IPS-20b (cell line): ENCODE results near the gene SREK1IP1.
"Not testable (repeated sequence)": the region's sequence is repeated elsewhere in the genome, so short reads cannot be mapped to it uniquely, and the experiment has no call there.

Experiments used
- H3K27ac ChIP-seq: one replicate; pipeline ENCODE4 v1.5.1; 2013; ENCODE audit warnings: low read length
- H3K27me3 ChIP-seq: 2 replicates; pipeline ENCODE4 v1.6.1; 2013; ENCODE audit warnings: mild to moderate bottlenecking, low read length, inconsistent platforms; ENCODE audit not compliant: insufficient read depth
- H3K36me3 ChIP-seq: 2 replicates; pipeline ENCODE4 v1.6.1; 2013; ENCODE audit warnings: low read depth, mild to moderate bottlenecking, inconsistent platforms, low read length, moderate library complexity; ENCODE audit not compliant: insufficient read depth
- H3K4me1 ChIP-seq: 2 replicates; pipeline ENCODE4 v1.6.1; 2013; ENCODE audit warnings: mild to moderate bottlenecking, control low read depth, inconsistent platforms, low read length, moderate library complexity; ENCODE audit not compliant: insufficient read depth
- H3K4me3 ChIP-seq: 2 replicates; pipeline ENCODE4 v1.5.1; 2013; ENCODE audit warnings: mild to moderate bottlenecking, low read length, inconsistent platforms
- H3K9ac ChIP-seq: 2 replicates; pipeline ENCODE4 v1.6.1; 2013; ENCODE audit warnings: low read depth, mild to moderate bottlenecking, inconsistent platforms, low read length, moderate library complexity
- H3K9me3 ChIP-seq: 2 replicates; pipeline ENCODE4 v1.6.1; 2013; ENCODE audit warnings: mild to moderate bottlenecking, low read depth, low read length, inconsistent platforms; ENCODE audit not compliant: insufficient read depth

SREK1IP1 gene

GRCh38 chr5:64759960-64760660 lies 8.4 kb downstream of the SREK1IP1 start:
- Histone ChIP-seq H3K4me3 (no peak overlapping the region), H3K4me1 (peaks cover 11% of the 10 kb centered on the region), H3K36me3 (peaks cover 40% of the 10 kb centered on the region)

DNA sequence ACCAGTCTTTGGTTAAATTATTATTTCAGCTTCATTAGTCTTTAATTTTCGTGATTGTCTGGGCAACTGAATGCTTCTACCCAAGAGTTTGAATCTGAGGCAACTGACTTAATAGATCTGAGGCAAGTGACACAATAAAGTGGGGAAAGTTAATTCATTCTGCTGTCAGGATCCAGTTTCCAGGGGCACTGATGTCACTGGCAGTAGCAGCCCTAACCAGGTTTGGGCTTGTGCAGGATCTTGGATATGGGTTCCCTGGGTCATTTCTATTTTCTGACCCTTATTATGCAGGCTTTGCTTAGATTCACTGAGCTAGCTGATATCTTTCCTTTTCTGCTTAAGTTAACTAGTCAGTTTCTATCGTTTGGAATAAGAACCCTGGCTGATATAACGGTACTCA lies 9.6 kb downstream of the SREK1IP1 start:
- Histone ChIP-seq H3K36me3 (peaks cover 39% of the 10 kb centered on the region), H3K27ac (no peak overlapping the region), H3K4me1 (peaks cover 11% of the 10 kb centered on the region), H3K9ac (no peak overlapping the region), H3K9me3 (no peaks in the 10 kb centered on the region), H3K27me3 (no peaks in the 10 kb centered on the region), H3K4me3 (no peak overlapping the region)

More at GRCh38 chr5:64759960-64760660, 8.4 kb downstream of the SREK1IP1 start:
- H3K27me3 ChIP-seq, result no peaks in the 10 kb centered on the region
- no peak overlapping the region for H3K27ac ChIP-seq
- H3K9me3 ChIP-seq, result no peaks in the 10 kb centered on the region
- no peak overlapping the region for H3K9ac ChIP-seq

GRCh38 chr5:64754066-64754465 lies 14.4 kb downstream of the SREK1IP1 start:
- peaks cover 44% of the 10 kb centered on the region for H3K36me3 ChIP-seq
- H3K4me1 ChIP-seq, result no peaks in the 10 kb centered on the region; the same call in 1 of the 2 replicates
- no peak overlapping the region for H3K4me3 ChIP-seq
- H3K9ac ChIP-seq, result no peak overlapping the region
- no peaks in the 10 kb centered on the region for H3K9me3 ChIP-seq
- H3K27me3 ChIP-seq, result no peaks in the 10 kb centered on the region
- H3K27ac ChIP-seq, result no peak overlapping the region

DNA sequence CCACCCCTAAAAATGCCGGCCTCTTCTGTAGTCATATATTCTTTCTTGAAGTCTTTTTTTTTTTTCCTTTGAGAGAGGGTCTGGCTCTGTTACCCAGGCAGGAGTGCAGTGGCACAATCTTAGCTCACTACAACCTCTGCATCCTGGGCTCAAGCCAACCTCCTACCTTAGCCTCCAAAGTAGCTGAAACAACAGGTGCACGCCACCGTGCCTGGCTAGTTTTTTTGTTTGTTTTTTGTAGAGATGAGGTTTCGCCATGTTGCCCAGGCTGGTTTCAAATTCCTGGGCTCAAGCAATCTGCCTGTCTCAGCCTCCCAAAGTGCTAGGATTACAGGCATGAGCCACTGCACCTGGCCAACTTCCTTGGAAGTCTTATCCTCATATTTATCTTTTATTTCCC lies 19.1 kb downstream of the SREK1IP1 start:
- no peaks in the 10 kb centered on the region for H3K27me3 ChIP-seq
- H3K4me3 ChIP-seq, result no peak overlapping the region
- H3K27ac ChIP-seq, result no peak overlapping the region
- peaks cover 6% of the 10 kb centered on the region for H3K4me1 ChIP-seq
- no peaks in the 10 kb centered on the region; the same call in 1 of the 2 replicates for H3K9me3 ChIP-seq
- H3K9ac ChIP-seq, result no peak overlapping the region
- H3K36me3 ChIP-seq, result peaks cover 29% of the 10 kb centered on the region

DNA sequence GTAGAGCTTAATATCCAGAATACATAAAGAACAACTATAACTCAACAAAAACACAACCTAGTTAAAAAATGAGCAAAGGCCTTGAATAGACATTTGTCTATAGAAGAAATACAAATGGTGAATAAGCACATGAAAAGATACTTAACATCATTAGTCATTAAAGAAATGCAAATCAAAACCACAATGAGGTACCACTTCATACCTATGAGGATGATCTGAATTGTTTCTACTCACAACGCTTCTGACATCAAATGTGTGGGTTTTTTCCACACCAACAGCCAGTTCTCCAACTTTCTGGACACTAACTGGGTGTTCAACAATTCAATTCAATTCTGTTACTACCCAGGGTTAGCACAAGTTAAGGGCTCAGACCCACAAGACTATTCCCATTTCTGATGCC lies 22.0 kb downstream of the SREK1IP1 start:
- H3K36me3 ChIP-seq, result peaks cover 10% of the 10 kb centered on the region; the same call in 1 of the 2 replicates
- H3K9me3 ChIP-seq, result no peaks in the 10 kb centered on the region; the same call in 1 of the 2 replicates
- H3K9ac ChIP-seq, result no peak overlapping the region
- H3K27me3 ChIP-seq, result no peaks in the 10 kb centered on the region
- H3K27ac ChIP-seq, result no peak overlapping the region
- H3K4me1 ChIP-seq, result peaks cover 6% of the 10 kb centered on the region; the same call in 1 of the 2 replicates
- no peak overlapping the region for H3K4me3 ChIP-seq

DNA sequence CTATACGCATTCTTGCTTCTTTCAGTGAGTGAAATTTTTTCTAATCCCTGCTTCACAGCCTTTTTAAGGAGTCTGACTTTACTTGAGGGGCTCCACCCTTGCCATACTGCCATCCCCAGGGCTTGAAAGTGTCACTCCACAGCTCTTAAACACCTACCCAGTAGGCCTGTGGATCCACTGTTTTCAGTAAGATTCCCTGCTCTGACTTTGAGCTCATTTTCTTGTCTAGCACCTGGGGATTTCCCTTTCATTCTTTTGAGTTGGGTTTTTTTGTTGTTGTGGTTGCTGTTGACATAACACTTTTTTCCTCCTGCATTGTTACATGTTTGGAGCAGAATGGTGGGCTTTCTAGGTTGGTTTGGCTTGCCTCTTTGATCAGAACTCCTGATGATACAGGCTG lies 23.6 kb downstream of the SREK1IP1 start:
- peaks cover 15% of the 10 kb centered on the region for H3K36me3 ChIP-seq
- no peaks in the 10 kb centered on the region for H3K27me3 ChIP-seq
- no peak overlapping the region for H3K4me3 ChIP-seq
- no peak overlapping the region for H3K27ac ChIP-seq
- peaks cover 6% of the 10 kb centered on the region; the same call in 1 of the 2 replicates for H3K4me1 ChIP-seq
- no peaks in the 10 kb centered on the region; the same call in 1 of the 2 replicates for H3K9me3 ChIP-seq
- H3K9ac ChIP-seq, result no peak overlapping the region

GRCh38 chr5:64742821-64743220 lies 25.7 kb downstream of the SREK1IP1 start:
- Histone ChIP-seq H3K9ac (no peak overlapping the region), H3K27ac (no peak overlapping the region), H3K36me3 (peaks cover 34% of the 10 kb centered on the region), H3K4me1 (peaks cover 6% of the 10 kb centered on the region; the same call in 1 of the 2 replicates), H3K4me3 (no peak overlapping the region), H3K9me3 (no peaks in the 10 kb centered on the region), H3K27me3 (no peaks in the 10 kb centered on the region)

DNA sequence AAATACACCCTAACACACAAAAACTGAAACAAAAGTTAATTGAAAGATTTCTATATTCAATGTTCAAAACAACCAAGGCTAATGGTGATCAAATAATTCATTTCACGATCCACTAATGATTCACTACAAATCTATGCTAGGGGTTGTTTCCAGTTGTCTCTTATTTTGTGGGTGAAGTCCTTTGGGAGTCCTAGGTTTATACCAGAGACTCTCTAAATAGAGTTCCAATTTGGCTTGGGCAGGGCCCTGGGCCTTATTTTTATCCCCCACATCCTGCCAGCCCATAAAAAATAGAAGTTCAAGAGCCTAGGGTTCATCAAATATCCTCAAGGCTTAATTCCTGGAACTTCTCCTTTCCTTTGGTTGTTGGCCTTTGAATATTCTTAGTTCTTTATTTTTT lies 26.1 kb downstream of the SREK1IP1 start:
- no peak overlapping the region for H3K4me3 ChIP-seq
- no peak overlapping the region for H3K9ac ChIP-seq
- H3K4me1 ChIP-seq, result peaks cover 6% of the 10 kb centered on the region; the same call in 1 of the 2 replicates
- H3K9me3 ChIP-seq, result no peaks in the 10 kb centered on the region
- H3K27me3 ChIP-seq, result no peaks in the 10 kb centered on the region
- peaks cover 35% of the 10 kb centered on the region for H3K36me3 ChIP-seq
- H3K27ac ChIP-seq, result no peak overlapping the region

- no peaks in the 10 kb centered on the region for H3K4me1 ChIP-seq
- H3K27ac ChIP-seq, result no peak overlapping the region
- H3K4me3 ChIP-seq, result no peak overlapping the region
- H3K9ac ChIP-seq, result no peak overlapping the region
- H3K9me3 ChIP-seq, result no peaks in the 10 kb centered on the region
- H3K36me3 ChIP-seq, result peaks cover 37% of the 10 kb centered on the region
- H3K27me3 ChIP-seq, result no peaks in the 10 kb centered on the region
Measured at GRCh38 chr5:64727150-64727549, 41.3 kb downstream of the SREK1IP1 start.

- Histone ChIP-seq H3K9me3 (no peaks in the 10 kb centered on the region), H3K27ac (no peak overlapping the region), H3K4me1 (no peaks in the 10 kb centered on the region), H3K4me3 (no peak overlapping the region), H3K36me3 (peaks cover 27% of the 10 kb centered on the region), H3K9ac (no peak overlapping the region), H3K27me3 (no peaks in the 10 kb centered on the region)
Measured at GRCh38 chr5:64722588-64722987, 45.9 kb downstream of the SREK1IP1 start.

DNA sequence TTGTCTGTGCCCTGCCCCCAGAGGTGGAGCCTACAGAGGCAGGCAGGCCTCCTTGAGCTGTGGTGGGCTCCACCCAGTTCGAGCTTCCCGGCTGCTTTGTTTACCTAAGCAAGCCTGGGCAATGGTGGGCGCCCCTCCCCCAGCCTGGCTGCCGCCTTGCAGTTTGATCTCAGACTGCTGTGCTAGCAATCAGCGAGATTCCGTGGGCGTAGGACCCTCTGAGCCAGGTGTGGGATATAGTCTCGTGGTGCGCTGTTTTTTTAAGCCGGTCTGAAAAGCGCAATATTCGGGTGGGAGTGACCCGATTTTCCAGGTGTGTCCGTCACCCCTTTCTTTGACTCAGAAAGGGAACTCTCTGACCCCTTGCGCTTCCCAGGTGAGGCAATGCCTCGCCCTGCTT lies 54.0 kb downstream of the SREK1IP1 start:
- H3K9ac ChIP-seq, H3K27me3 ChIP-seq, H3K4me1 ChIP-seq, H3K4me3 ChIP-seq, H3K36me3 ChIP-seq, H3K9me3 ChIP-seq, H3K27ac ChIP-seq: not testable (repeated sequence)

- no peak overlapping the region for H3K9ac ChIP-seq
- H3K36me3 ChIP-seq, result peaks cover 5% of the 10 kb centered on the region
- no peak overlapping the region for H3K27ac ChIP-seq
Measured at GRCh38 chr5:64707191-64707590, 61.3 kb downstream of the SREK1IP1 start.

More at GRCh38 chr5:64707191-64707590, 61.3 kb downstream of the SREK1IP1 start:
- no peaks in the 10 kb centered on the region for H3K27me3 ChIP-seq
- peaks cover 41% of the 10 kb centered on the region for H3K4me1 ChIP-seq
- no peak overlapping the region for H3K4me3 ChIP-seq
- peaks cover 16% of the 10 kb centered on the region for H3K9me3 ChIP-seq
